Osteoblast (primary cell): ENCODE results near the gene TOX3. TPM values are rescaled to one million over a fixed set of nuclear protein-coding genes. Genes with fewer than 3 reads are reported as not detected.

Source experiments
- DNase-seq: peaks from one replicate; pipeline ENCODE4 v3.0.0; 2011; ENCODE audit warnings: low spot score, mixed read lengths; ENCODE audit not compliant: insufficient read length; ENCODE audit errors: missing footprints
- H2AFZ ChIP-seq: 2 replicates; pipeline ENCODE4 v1.6.0; 2011; ENCODE audit warnings: mild to moderate bottlenecking, low read length
- H3K27ac ChIP-seq: 2 replicates; pipeline ENCODE4 v1.5.1; 2011; ENCODE audit warnings: mild to moderate bottlenecking, low read depth, low read length, moderate library complexity
- H3K27me3 ChIP-seq: 2 replicates; pipeline ENCODE4 v1.6.0; 2012; ENCODE audit warnings: mild to moderate bottlenecking, control low read depth, inconsistent platforms, low read length, moderate library complexity; ENCODE audit not compliant: insufficient read depth
- H3K36me3 ChIP-seq: 2 replicates; pipeline ENCODE4 v1.5.1; 2011; ENCODE audit warnings: mild to moderate bottlenecking, low read length, control low read depth, moderate library complexity; ENCODE audit not compliant: insufficient read depth
- H3K4me1 ChIP-seq: 2 replicates; pipeline ENCODE4 v1.5.1; 2011; ENCODE audit warnings: mild to moderate bottlenecking, low read length, control low read depth, moderate library complexity; ENCODE audit not compliant: insufficient read depth
- H3K4me2 ChIP-seq: 2 replicates; pipeline ENCODE4 v1.6.0; 2011; ENCODE audit warnings: mild to moderate bottlenecking, low read length; ENCODE audit not compliant: insufficient read depth
- H3K4me3 ChIP-seq: fragments of 200-600 bp; sonication (generic); 3 replicates; pipeline ENCODE4 v1.5.1; 2012; ENCODE audit warnings: mild to moderate bottlenecking, low read length, inconsistent platforms; ENCODE audit not compliant: insufficient read depth
- H3K79me2 ChIP-seq: 2 replicates; pipeline ENCODE4 v1.6.0; 2012; ENCODE audit warnings: mild to moderate bottlenecking, low read length, control low read depth, inconsistent platforms; ENCODE audit not compliant: insufficient read depth
- H3K9me3 ChIP-seq: 2 replicates; pipeline ENCODE4 v1.5.1; 2011; ENCODE audit warnings: low read depth, low read length, control low read depth
- H4K20me1 ChIP-seq: 2 replicates; pipeline ENCODE4 v1.6.0; 2012; ENCODE audit warnings: mild to moderate bottlenecking, low read length, control low read depth; ENCODE audit not compliant: insufficient read depth
- CTCF ChIP-seq: IDR thresholded peaks from 2 replicates; pipeline ENCODE4 v1.5.1; 2011; ENCODE audit warnings: mild to moderate bottlenecking, low read depth, low read length, moderate library complexity; ENCODE audit errors: extremely low read depth
- total RNA-seq: library from RNA; depleted of rRNA; stranded (reverse); fragments of >200 nt; gene quantifications from 2 replicates; pipeline ENCODE4 v1.2.3, GENCODE V29; 2012

TOX3 gene
- total RNA-seq, 1 donor, result not detected

DNA sequence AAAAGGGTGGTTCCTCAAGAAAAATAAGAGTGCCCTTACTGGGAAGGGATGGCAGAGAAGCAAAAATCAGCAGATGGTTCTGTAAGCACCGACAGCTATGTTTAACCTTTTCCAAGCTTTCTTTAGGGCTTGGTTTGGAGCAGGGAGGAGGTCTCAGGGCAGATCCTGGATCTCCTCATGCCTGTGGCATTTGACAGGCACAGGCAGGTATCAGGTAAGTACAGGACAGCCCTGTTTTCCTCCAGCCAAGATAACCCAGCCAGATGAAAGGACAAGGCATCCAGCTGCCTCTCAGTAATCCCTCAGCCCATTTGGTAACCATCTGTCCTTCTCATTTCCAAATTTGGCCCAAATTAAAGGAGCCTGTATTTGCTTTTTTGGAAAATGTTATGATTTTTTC is 141.5 kb downstream of the TOX3 start:
- H3K27me3 ChIP-seq, result no peaks in the 10 kb centered on the region
- no peak overlapping the region for H3K27ac ChIP-seq
- no peaks in the 10 kb centered on the region for H3K4me1 ChIP-seq
- H3K36me3 ChIP-seq, result no peaks in the 10 kb centered on the region
- H3K4me2 ChIP-seq, result no peak overlapping the region
- H3K4me3 ChIP-seq, result no peak overlapping the region
- no peak overlapping the region for H2AFZ ChIP-seq
- H4K20me1 ChIP-seq, result no peaks in the 10 kb centered on the region
- no peak for DNase-seq
- no peak for TF ChIP-seq CTCF
- H3K79me2 ChIP-seq, result no peaks in the 10 kb centered on the region
- peaks cover 2% of the 10 kb centered on the region for H3K9me3 ChIP-seq

- Histone ChIP-seq H3K36me3 (no peaks in the 10 kb centered on the region), H3K4me1 (no peaks in the 10 kb centered on the region), H3K9me3 (peaks cover 2% of the 10 kb centered on the region), H3K79me2 (no peaks in the 10 kb centered on the region), H3K4me2 (no peak overlapping the region), H3K27ac (no peak overlapping the region), H3K27me3 (no peaks in the 10 kb centered on the region), H2AFZ (no peak overlapping the region), H3K4me3 (no peak overlapping the region), H4K20me1 (no peaks in the 10 kb centered on the region)
- no peak for TF ChIP-seq CTCF
- no peak for DNase-seq
These were observed 142.4 kb downstream of the TOX3 start for GRCh38 chr16:52404546-52404945.

DNA sequence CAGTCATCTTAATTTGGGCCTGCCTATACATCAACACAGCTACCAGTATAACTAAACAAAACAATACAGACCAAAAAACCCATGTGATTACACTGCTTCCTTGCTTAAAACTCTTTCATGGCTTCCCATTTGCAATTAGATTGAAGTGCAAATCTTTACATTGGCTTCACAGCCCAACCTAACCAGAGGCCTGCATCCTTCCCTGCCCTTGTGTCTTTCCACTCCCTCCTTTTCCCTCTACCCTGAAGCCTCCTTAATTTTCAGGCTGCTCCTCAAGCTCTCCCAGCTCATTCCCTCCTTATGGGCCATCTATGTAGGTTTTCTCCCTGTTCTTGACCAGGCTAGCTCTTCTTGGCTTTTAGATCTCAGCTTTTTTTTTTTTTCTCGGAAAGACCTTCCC is 147.8 kb downstream of the TOX3 start:
- H3K79me2 ChIP-seq, result no peaks in the 10 kb centered on the region
- no peaks in the 10 kb centered on the region for H3K4me1 ChIP-seq
- no peaks in the 10 kb centered on the region for H3K36me3 ChIP-seq
- no peaks in the 10 kb centered on the region for H3K9me3 ChIP-seq
- H2AFZ ChIP-seq, result no peak overlapping the region
- no peaks in the 10 kb centered on the region for H3K27me3 ChIP-seq
- DNase-seq, result no peak
- H4K20me1 ChIP-seq, result no peaks in the 10 kb centered on the region
- H3K27ac ChIP-seq, result no peak overlapping the region
- no peak overlapping the region for H3K4me2 ChIP-seq
- no peak for TF ChIP-seq CTCF
- H3K4me3 ChIP-seq, result no peak overlapping the region

DNA sequence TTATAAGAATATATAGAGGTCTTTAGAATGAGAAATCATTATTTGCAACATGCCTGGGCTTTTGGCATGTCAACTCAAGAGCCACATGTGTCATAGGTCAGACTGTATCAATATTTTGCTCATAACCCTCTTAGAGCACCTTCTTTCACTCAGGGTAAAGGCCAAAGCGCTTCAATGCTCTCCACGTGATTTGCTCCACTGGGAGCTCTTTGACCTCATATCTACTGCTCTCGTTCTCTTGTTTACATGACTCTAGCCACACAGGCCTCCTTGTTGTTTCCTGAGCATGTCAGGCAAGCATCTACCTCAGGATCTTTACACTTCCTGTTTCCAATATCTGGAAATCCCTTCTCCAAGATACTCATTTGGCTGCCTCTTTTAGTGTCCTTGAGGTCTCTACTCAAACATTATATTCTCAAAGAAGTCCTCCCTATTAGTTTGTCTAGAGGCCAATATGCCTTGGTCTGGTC is 148.4 kb downstream of the TOX3 start:
- Histone ChIP-seq H3K27me3 (no peaks in the 10 kb centered on the region), H3K4me1 (no peaks in the 10 kb centered on the region), H3K4me3 (no peak overlapping the region), H3K4me2 (no peak overlapping the region), H3K9me3 (no peaks in the 10 kb centered on the region), H4K20me1 (no peaks in the 10 kb centered on the region), H3K36me3 (no peaks in the 10 kb centered on the region), H3K79me2 (no peaks in the 10 kb centered on the region), H2AFZ (no peak overlapping the region), H3K27ac (no peak overlapping the region)
- DNase-seq, result no peak
- no peak for TF ChIP-seq CTCF
